Measurements from ENCODE around the gene PLEKHA5. TPM values are rescaled to one million over a fixed set of nuclear protein-coding genes. Genes with fewer than 3 reads are reported as not detected.

The PLEKHA5 gene
- total RNA-seq, 4 donors from 2014 or later = 11.3 to 33.1 (median 16.9) TPM

DNA sequence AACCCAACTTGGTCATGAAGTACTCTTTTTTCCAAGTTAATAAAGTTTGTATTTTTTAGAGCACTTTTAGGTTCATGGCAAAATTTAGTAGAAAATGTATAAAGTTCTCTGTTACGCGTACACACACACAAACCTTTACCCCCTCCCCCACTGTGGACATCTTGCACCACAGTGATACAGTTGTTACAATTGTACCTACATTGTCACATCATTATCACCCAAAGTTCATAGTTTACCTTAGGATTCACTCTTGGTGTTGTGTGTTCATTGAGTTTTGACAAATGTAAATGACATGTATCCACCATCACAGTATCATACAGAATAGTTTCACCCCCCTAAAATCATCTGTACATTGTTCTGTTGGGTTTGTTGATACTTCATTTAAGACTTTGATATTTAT lies 23.9 kb downstream of the PLEKHA5 start:
- no peak for ATAC-seq (ENCODE audit: low FRiP score)
- TF ChIP-seq, protein P1, sequence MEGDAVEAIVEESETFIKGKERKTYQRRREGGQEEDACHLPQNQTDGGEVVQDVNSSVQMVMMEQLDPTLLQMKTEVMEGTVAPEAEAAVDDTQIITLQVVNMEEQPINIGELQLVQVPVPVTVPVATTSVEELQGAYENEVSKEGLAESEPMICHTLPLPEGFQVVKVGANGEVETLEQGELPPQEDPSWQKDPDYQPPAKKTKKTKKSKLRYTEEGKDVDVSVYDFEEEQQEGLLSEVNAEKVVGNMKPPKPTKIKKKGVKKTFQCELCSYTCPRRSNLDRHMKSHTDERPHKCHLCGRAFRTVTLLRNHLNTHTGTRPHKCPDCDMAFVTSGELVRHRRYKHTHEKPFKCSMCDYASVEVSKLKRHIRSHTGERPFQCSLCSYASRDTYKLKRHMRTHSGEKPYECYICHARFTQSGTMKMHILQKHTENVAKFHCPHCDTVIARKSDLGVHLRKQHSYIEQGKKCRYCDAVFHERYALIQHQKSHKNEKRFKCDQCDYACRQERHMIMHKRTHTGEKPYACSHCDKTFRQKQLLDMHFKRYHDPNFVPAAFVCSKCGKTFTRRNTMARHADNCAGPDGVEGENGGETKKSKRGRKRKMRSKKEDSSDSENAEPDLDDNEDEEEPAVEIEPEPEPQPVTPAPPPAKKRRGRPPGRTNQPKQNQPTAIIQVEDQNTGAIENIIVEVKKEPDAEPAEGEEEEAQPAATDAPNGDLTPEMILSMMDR (IDR thresholded peaks at IDR 0.05) = no peak
- DNase-seq (ENCODE audit: low spot score) = no peak

DNA sequence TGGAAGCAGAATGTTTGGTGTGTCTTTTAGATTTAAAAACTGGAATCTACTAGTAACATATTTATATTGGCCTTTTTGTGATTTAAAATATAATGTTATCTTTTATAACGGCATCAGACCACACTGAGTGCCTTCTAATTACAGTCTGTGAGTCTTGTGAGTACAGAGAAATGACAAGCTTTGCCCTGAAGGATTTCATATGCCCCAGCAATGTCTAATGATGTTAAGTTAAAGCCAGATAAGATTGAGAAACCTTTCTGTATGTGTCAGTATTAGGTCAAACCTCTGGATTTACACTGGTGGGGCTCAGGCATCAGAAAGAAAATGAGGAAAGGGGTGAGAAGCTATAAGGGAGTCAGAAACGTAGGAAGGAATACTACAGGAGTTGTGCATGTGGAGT lies 25.2 kb downstream of the PLEKHA5 start:
- no peak for ATAC-seq (ENCODE audit: low FRiP score)
- no peak for DNase-seq (ENCODE audit: low spot score)
- TF ChIP-seq, protein P1 (IDR thresholded peaks at IDR 0.05) = no peak

DNA sequence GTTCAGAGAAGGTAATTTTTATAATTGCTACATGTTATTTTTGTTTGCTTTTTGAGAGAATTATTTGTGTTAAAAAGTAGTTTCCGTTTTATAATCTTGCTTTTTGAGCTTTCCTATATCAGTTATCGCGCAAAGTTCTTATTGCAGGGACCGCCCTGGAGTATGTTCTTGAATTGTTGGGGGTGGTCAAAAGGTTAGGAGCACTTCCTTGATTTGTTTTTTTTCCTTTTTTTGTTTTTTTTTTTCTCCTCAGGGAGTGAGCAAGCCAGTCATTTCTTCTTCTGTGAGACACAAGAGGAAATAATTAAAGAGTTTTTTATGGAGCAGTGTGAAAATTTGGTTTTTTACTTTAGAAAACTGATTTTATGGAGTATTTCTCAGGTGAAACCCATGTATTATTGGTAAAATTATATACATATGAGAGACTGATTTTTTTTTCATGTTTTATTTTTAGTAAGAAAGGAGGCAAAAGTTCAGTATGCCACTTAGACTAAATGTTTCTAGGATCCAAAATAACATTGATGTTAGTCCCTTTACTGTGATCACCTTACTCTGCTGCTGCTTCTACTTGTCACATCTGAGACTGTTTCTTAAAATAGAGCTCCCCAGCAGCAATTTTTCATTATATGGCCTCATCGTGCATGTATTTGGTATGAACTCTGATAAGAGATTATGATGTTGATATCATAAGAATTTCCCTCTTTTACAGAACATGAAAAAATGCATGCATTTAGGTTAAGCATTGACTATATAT lies 26.6 kb downstream of the PLEKHA5 start:
- DNase-seq (ENCODE audit: low spot score) (no peak), ATAC-seq (ENCODE audit: low FRiP score) (no peak)
- TF ChIP-seq, protein P1 (IDR thresholded peaks at IDR 0.05) = no peak

DNA sequence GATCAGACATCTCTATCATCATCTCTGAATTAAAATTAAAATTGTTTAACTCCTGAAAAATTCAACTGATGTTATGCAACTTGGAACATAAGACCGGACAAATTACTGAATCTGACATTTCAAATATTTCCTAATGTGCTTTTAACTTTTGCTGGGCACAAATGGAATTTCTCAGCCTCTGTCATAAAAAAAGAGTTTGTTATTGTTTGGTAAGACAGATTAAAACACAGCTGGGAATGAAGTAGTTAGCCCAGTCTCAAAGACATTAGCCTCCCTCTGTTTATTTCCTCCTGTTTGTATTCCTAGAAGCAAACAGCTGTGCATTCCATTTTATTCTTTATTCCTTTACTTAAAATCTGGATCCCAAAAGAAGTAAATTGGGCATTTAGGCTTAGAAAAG lies 29.4 kb downstream of the PLEKHA5 start:
- ATAC-seq (ENCODE audit: low FRiP score) (no peak), DNase-seq (ENCODE audit: low spot score) (no peak)
- TF ChIP-seq, protein P1 (IDR thresholded peaks at IDR 0.05) = no peak

DNA sequence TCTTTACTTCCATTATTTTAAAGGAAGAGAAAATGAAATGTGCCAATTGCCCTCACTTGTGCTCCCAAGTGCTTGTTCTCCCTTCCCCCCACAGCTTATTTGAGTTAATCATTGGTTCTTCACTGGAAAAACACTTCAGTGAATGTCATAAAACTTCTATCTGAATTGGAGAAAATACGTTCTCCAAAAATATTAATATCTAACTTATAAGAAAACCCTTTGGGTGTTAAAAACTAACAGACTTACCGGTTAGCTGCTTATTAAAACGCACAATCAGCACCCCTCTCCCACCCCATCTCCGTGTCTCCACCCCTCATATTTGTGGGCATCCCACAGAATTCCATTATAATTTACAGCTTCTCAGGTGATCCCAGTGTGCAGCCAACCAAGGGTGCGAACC lies 31.7 kb downstream of the PLEKHA5 start:
- ATAC-seq (ENCODE audit: low FRiP score) (no peak), DNase-seq (ENCODE audit: low spot score) (no peak)
- TF ChIP-seq, protein P1 (IDR thresholded peaks at IDR 0.05) = no peak

DNA sequence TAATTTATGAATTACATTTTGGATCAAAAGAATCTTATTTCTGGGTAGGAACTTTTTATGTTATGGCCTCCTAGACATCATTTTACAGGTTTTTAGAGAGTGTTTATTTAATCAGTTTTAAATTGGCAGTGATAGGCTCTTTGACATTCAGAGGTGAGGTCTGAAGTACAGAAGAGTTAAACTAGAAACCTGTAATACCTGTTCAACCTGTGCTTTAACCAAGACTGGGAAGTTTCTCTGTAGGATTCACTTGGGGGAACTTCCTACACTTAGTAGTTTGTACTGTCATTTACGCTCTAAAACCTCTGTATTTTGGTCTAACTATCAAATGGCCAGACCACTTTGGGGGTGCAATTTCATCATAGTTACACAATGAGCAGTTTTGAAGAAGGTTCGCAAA lies 35.9 kb downstream of the PLEKHA5 start:
- no peak for ATAC-seq (ENCODE audit: low FRiP score)
- TF ChIP-seq, protein P1 (IDR thresholded peaks at IDR 0.05) = no peak
- DNase-seq (ENCODE audit: low spot score) = no peak

DNA sequence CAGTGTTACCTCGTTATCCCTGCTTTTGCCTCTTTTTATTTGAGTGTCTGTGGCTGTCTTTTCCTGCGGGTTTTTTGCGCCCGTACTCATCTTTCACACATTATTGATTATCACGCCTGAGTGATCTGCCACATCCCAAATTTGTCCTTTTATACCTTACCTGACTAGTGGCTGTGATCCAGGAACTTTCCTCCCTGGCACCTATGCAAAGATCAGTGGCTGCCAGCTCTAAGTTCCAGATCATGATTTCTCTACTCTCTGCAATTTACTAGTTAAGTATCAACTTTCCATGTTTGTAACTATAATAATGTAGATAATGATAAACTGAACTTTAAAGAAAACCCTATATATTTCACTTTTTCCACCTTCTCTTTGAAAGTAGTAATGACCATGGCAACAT lies 36.9 kb downstream of the PLEKHA5 start:
- no peak for ATAC-seq (ENCODE audit: low FRiP score)
- TF ChIP-seq, protein P1 (IDR thresholded peaks at IDR 0.05) = no peak
- no peak for DNase-seq (ENCODE audit: low spot score)
